PC-9 (cell line): ENCODE results near the gene KCNA5. TPM values are rescaled to one million over a fixed set of nuclear protein-coding genes. Genes with fewer than 3 reads are reported as not detected.

ENCODE experiments used
- BruUV-seq: library from RNA; stranded (reverse); fragments of 400-500 nt; replicated peaks from 2 replicates; lab custom pipeline; 2021; lab: Mats Ljungman, UMichigan
- CTCF ChIA-PET: fragments of 300-600 bp; sonication (Branson Sonifier 250); formaldehyde crosslinking; loops from one replicate; lab custom pipeline; 2022; ENCODE audit warnings: antibody characterized with exemption; lab: Charles Lee
- POLR2A ChIA-PET: fragments of 300-600 bp; sonication (Branson Sonifier 250); formaldehyde crosslinking; loops from one replicate; lab custom pipeline; 2022; ENCODE audit warnings: antibody characterized with exemption; ENCODE audit not compliant: unreplicated experiment; lab: Charles Lee
- DNase-seq, 2 experiments: peaks; one replicate each; pipeline versions ENCODE4 v3.0.0 to v3.0.0-alpha.2; 2015 to 2022; ENCODE audit warnings: mixed read lengths in 1 of 2
- H2AFZ ChIP-seq: fragments of 200-600 bp; sonication (generic); 2 replicates; pipeline ENCODE4 v1.8.1; 2017; ENCODE audit warnings: antibody characterized with exemption
- H3F3A ChIP-seq: fragments of 200-600 bp; sonication (generic); 2 replicates; pipeline ENCODE4 v1.8.1; 2017; ENCODE audit warnings: antibody characterized with exemption, mild to moderate bottlenecking, low read depth; ENCODE audit not compliant: insufficient read depth
- H3K27ac ChIP-seq: fragments of 200-600 bp; sonication (generic); 2 replicates; pipeline ENCODE4 v1.6.1; 2016; ENCODE audit warnings: mixed run types
- H3K27me3 ChIP-seq: fragments of 200-600 bp; sonication (generic); 2 replicates; pipeline ENCODE4 v1.6.1; 2016; ENCODE audit warnings: low read depth, mixed run types; ENCODE audit not compliant: insufficient read depth
- H3K36me3 ChIP-seq: fragments of 200-600 bp; sonication (generic); 2 replicates; pipeline ENCODE4 v1.6.1; 2016; ENCODE audit warnings: low read depth, mixed run types
- H3K4me1 ChIP-seq: fragments of 200-600 bp; sonication (generic); replicated peaks from 2 replicates; pipeline ENCODE4 v1.6.1; 2016; ENCODE audit warnings: mixed run types; ENCODE audit not compliant: insufficient read depth
- H3K4me2 ChIP-seq: fragments of 200-600 bp; sonication (generic); 2 replicates; pipeline ENCODE4 v1.6.1; 2017; ENCODE audit warnings: mixed run types
- H3K4me3 ChIP-seq: fragments of 200-600 bp; sonication (generic); 2 replicates; pipeline ENCODE4 v1.6.1; 2016; ENCODE audit warnings: mixed run types
- H3K79me2 ChIP-seq: fragments of 200-600 bp; sonication (generic); 2 replicates; pipeline ENCODE4 v1.6.1; 2017; ENCODE audit warnings: low read depth, mixed run types
- H3K9me2 ChIP-seq: fragments of 200-600 bp; sonication (generic); 2 replicates; pipeline ENCODE4 v1.8.1; 2017; ENCODE audit warnings: mild to moderate bottlenecking; ENCODE audit not compliant: insufficient read depth
- H3K9me3 ChIP-seq: fragments of 200-600 bp; sonication (generic); 2 replicates; pipeline ENCODE4 v1.8.1; 2016; ENCODE audit warnings: low read depth; ENCODE audit not compliant: insufficient read depth
- H4K20me1 ChIP-seq: fragments of 200-600 bp; sonication (generic); 2 replicates; pipeline ENCODE4 v1.8.1; 2017; ENCODE audit not compliant: insufficient read depth
- CTCF ChIP-seq: fragments of 200-600 bp; sonication (generic); conservative IDR thresholded peaks from 2 replicates; pipeline ENCODE4 v1.6.1; 2017; ENCODE audit warnings: mixed run types, antibody characterized with exemption, mild to moderate bottlenecking, moderate library complexity
- EZH2 ChIP-seq: fragments of 200-600 bp; sonication (generic); IDR thresholded peaks from 2 replicates; pipeline ENCODE4 v1.8.0; 2017; ENCODE audit warnings: antibody characterized with exemption, low read depth
- intact Hi-C: fragments of 100-400 bp; cut with micrococcal nuclease; formaldehyde crosslinking; loops from one replicate; pipeline ENCODE4 v1.10.0; 2022; ENCODE audit not compliant: unreplicated experiment
- total RNA-seq: library from RNA; stranded (reverse); gene quantifications from 2 replicates; pipeline ENCODE4 v1.2.3, GENCODE V29; 2021

KCNA5 gene
- total RNA-seq, 1 experiment from 2014 or later: not detected

GRCh38 chr12:5050542-5050941 lies 6.9 kb downstream of the KCNA5 start:
- Histone ChIP-seq H3F3A (no peaks in the 10 kb centered on the region), H3K36me3 (no peaks in the 10 kb centered on the region), H3K9me3 (no peaks in the 10 kb centered on the region), H3K4me2 (no peak overlapping the region), H3K27me3 (peaks cover 92% of the 10 kb centered on the region), H3K79me2 (no peaks in the 10 kb centered on the region), H4K20me1 (no peaks in the 10 kb centered on the region), H3K27ac (no peak overlapping the region), H3K4me3 (no peak overlapping the region), H2AFZ (no peak overlapping the region), H3K9me2 (no peaks in the 10 kb centered on the region), H3K4me1 (no peaks in the 10 kb centered on the region)
- intact Hi-C loops: no loop called here
- no peak for DNase-seq
- TF ChIP-seq CTCF (no peak), EZH2 (no peak)
- ChIA-PET CTCF (no interaction called here), POLR2A (no interaction called here)
- BruUV-seq: no TSS peak

GRCh38 chr12:5051334-5051733 lies 7.7 kb downstream of the KCNA5 start:
- H3K9me2 ChIP-seq: no peaks in the 10 kb centered on the region
- H3K9me3 ChIP-seq: no peaks in the 10 kb centered on the region
- H4K20me1 ChIP-seq: no peaks in the 10 kb centered on the region
- H3F3A ChIP-seq: no peaks in the 10 kb centered on the region
- CTCF ChIA-PET: no interaction called here
- no peak overlapping the region for H3K4me3 ChIP-seq
- POLR2A ChIA-PET: no interaction called here
- no peaks in the 10 kb centered on the region for H3K79me2 ChIP-seq
- no peaks in the 10 kb centered on the region for H3K4me1 ChIP-seq
- no peaks in the 10 kb centered on the region for H3K36me3 ChIP-seq
- TF ChIP-seq CTCF (no peak), EZH2 (no peak)
- no TSS peak for BruUV-seq
- no peak overlapping the region for H3K27ac ChIP-seq
- intact Hi-C loops: no loop called here
- no peak for DNase-seq
- no peak overlapping the region for H2AFZ ChIP-seq
- H3K4me2 ChIP-seq: no peak overlapping the region
- peaks cover 92% of the 10 kb centered on the region for H3K27me3 ChIP-seq

- Histone ChIP-seq H3K36me3 (no peaks in the 10 kb centered on the region), H3K9me3 (no peaks in the 10 kb centered on the region), H3K4me3 (no peak overlapping the region), H3K4me1 (no peaks in the 10 kb centered on the region), H3K4me2 (no peak overlapping the region), H3K79me2 (no peaks in the 10 kb centered on the region), H3F3A (no peaks in the 10 kb centered on the region), H3K9me2 (no peaks in the 10 kb centered on the region), H4K20me1 (no peaks in the 10 kb centered on the region), H3K27me3 (peaks cover 92% of the 10 kb centered on the region), H3K27ac (no peak overlapping the region), H2AFZ (no peak overlapping the region)
- CTCF ChIA-PET: no interaction called here
- no peak for TF ChIP-seq EZH2
- TF ChIP-seq CTCF: no peak
- no TSS peak for BruUV-seq
- intact Hi-C loops: no loop called here
- no peak for DNase-seq
- POLR2A ChIA-PET: no interaction called here
Measured at GRCh38 chr12:5051913-5052312, 8.2 kb downstream of the KCNA5 start.
